ENCODE data around the gene MPP1.
"Not testable (repeated sequence)": the region's sequence is repeated elsewhere in the genome, so short reads cannot be mapped to it uniquely, and the experiment has no call there.

MPP1 gene

GRCh38 chrX:154804957-154805695 is at the start of gene MPP1:
TSS of gene MPP1 (minus strand) at chrX:154805485. CDS start at chrX:154805373, 112 bp downstream.
- in situ Hi-C loops (cut with HindIII; ENCODE audit: low sequenced_read_pairs): no loop called here

GRCh38 chrX:154850957-154851611 is 45.8 kb upstream of the MPP1 start:
- in situ Hi-C loops (cut with HindIII; ENCODE audit: low sequenced_read_pairs): no loop called here

DNA sequence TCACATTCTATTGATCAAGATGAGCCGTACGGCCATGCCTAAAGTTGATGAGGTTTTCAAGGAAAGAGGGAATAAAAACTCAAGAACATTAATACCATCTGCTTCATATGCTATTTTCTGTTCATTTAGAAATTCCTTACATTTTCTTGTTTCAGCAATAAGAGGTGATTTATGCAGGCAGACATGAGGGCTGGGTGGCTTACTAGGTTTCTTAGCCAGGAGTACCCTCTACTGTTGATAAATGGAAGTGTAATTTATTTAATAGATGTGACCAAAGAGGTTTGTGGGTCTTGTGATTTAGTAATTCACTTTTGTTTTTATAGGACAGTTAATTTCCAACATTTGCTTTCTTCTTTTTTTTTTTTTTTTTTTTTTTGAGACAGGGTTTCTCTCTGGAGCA is 35.6 kb upstream of the MPP1 start:
- in situ Hi-C loops (cut with HindIII; ENCODE audit: low sequenced_read_pairs): loop anchor here (25.0 kb wide), 1 partner anchor 254 kb away; the partner anchor contains the start of gene CTAG1A

DNA sequence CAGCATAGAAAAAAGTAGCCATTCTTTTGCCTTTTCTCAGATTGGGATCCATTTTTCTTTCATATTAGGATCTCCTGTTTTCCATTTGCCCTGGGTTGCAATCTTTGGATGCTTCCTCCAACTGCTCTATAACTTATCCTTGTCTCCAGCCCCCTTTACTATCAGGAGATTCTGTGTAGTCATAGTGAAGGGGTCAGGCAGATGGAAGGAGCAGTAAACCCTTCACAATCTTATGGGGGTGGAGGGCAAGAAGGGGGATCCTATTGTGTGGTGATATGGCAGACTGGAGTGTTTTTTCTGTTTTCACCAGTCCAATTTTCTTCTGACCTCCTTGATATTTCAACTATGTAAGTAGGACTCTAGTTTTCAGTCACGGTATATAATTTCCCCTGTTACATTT is 30.9 kb upstream of the MPP1 start:
- in situ Hi-C loops (cut with HindIII; ENCODE audit: low sequenced_read_pairs): loop anchor here (25.0 kb wide), 1 partner anchor 249 kb away; the partner anchor contains the start of gene CTAG1A

DNA sequence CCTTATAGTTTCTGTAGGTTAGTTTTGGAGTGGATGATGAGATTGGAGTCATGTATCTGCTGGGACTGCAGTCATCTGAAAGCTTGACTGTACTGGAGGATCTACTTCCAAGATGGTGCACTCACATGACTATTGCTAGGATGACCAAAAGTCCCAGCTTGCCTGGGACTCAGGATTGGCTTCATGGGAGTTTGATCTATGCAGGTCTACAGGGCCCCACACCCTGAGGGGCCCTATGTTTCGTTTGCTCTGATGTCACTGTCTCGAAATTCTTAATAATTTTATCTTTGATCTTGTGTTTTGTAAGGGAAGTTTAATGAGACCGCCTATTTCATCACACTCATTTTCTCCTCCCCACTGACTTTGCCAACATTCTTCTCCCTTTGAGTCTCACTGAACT is 29.3 kb upstream of the MPP1 start, which contains the start of gene SMIM9:
Gene SMIM9 (minus strand): TSS at position 101 of the 400 bp plus-strand sequence. CDS start 3,806 bp downstream, outside the sequence.
- in situ Hi-C loops (cut with HindIII; ENCODE audit: low sequenced_read_pairs): loop anchor here (25.0 kb wide), 1 partner anchor 247 kb away; the partner anchor contains the start of gene CTAG1A

- in situ Hi-C loops (cut with HindIII; ENCODE audit: low sequenced_read_pairs): loop anchor here (25.0 kb wide), 1 partner anchor 247 kb away; the partner anchor contains the start of gene CTAG1A
These were observed 28.5 kb upstream of the MPP1 start for GRCh38 chrX:154833746-154834274.

DNA sequence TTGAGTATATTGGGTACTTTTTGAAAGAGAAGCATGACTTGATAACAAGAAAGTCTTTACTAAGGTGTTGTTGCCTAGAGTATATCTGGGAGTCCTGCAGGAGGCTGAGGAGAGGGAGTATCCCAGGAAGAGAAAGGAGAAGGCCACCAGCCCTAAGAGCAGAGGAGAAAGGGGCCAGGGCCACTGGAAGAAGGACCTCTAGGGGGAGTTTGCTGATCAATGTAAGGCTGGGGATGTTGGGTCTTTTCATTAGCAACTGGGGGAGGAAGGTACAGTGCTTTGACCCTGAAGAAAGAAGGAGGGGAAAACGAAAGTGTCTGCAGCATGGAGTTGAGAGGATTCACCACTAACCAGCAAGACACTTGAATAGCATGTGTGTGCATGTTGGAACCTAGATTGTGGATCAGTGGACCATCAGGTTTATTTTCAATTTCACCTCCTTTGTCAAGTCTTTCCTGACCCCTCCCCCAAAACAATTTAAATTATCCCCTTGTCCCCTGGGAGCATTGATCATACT is 24.7 kb upstream of the MPP1 start:
- in situ Hi-C loops (cut with HindIII; ENCODE audit: low sequenced_read_pairs): loop anchor here (25.0 kb wide), 1 partner anchor 243 kb away; the partner anchor contains the start of gene CTAG1A

DNA sequence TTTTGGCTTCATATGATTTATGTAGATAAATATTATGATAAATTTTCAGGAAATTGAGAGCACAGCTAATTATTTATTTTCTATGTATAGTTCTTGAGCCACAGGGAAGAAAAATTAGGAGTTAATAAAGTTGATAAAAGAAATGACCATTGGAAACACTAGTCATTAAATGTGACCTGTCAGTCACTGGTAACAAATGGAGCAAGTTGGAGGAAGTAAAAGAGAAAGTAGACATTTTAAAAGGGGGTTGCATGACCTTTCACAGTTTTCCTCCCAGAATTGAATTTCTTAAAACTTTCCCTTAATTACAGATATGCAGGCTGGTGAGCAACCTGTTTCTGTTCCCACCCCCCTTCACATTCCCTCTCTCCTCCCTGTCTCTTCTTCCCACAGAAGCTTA is 23.8 kb upstream of the MPP1 start:
- in situ Hi-C loops (cut with HindIII; ENCODE audit: low sequenced_read_pairs): loop anchor here (25.0 kb wide), 1 partner anchor 242 kb away; the partner anchor contains the start of gene CTAG1A

DNA sequence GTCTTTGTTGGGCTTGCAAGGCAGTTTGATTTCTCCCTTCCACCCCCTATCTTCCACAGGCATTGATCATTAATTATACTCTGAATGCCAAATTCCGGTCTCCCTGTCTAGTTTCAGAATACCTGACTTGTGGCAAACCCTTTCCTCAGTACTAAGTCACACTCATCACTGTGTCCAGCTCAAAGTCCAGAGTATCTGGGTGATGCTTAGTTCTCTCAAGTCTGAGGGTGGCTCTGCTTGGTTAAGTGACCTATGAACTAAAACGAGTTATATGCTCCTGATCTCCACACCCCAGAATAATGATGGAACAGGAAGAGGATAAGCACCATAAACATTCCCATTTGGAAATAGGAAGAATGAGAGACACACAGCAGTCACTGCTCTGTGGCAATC is 22.7 kb upstream of the MPP1 start:
- in situ Hi-C loops (cut with HindIII; ENCODE audit: low sequenced_read_pairs): loop anchor here (25.0 kb wide), 1 partner anchor 241 kb away; the partner anchor contains the start of gene CTAG1A

- in situ Hi-C loops (cut with HindIII; ENCODE audit: low sequenced_read_pairs): loop anchor here (25.0 kb wide), 1 partner anchor 240 kb away; the partner anchor contains the start of gene CTAG1A
These were observed 22.1 kb upstream of the MPP1 start for GRCh38 chrX:154827194-154828015.

- in situ Hi-C loops (cut with HindIII; ENCODE audit: low sequenced_read_pairs): loop anchor here (25.0 kb wide), 1 partner anchor 238 kb away; the partner anchor contains the start of gene CTAG1A
These were observed 20.3 kb upstream of the MPP1 start for GRCh38 chrX:154825586-154825985.

DNA sequence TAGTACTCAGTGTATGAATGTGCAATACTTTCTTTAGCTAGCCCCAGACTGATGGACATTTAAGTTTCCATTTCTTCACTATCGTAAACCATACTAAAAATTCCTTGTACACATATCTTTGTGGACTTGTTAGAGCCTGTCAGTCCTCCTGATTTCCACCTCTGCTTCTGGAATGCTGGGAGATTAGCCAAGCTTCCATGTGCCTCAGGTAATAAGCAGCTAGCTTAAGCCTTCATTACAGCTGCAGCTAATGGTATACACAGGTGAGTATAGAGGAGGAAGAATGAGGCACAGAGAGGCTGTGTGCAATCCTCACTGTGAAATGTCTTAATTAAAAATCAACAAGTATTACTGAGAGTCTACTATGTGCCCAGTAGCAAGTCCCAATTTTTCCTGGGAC is 19.4 kb upstream of the MPP1 start:
- in situ Hi-C loops (cut with HindIII; ENCODE audit: low sequenced_read_pairs): loop anchor here (25.0 kb wide), 1 partner anchor 237 kb away; the partner anchor contains the start of gene CTAG1A

GRCh38 chrX:154822029-154822428 is 16.7 kb upstream of the MPP1 start:
- in situ Hi-C loops (cut with HindIII; ENCODE audit: low sequenced_read_pairs): no loop called here

DNA sequence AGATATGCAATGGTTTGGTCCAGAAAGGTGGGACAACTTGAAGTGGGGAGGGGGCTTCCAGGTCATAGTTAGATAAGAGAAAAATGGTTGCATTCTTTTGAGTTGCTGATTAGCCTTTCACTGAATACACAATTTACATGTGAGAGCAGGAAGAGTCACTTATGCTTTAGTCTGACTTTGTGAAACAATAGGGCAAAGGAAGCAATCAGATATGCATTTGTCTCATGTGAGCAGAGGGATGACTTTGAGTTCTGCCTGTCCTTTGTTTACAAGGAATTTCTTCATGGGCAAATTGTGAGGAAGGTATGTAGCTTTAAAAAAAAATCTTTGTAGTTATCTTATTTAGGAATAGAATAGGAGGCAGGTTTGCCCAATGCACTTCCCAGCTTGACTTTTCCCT is 16.2 kb upstream of the MPP1 start:
- in situ Hi-C loops (cut with HindIII; ENCODE audit: low sequenced_read_pairs): no loop called here

DNA sequence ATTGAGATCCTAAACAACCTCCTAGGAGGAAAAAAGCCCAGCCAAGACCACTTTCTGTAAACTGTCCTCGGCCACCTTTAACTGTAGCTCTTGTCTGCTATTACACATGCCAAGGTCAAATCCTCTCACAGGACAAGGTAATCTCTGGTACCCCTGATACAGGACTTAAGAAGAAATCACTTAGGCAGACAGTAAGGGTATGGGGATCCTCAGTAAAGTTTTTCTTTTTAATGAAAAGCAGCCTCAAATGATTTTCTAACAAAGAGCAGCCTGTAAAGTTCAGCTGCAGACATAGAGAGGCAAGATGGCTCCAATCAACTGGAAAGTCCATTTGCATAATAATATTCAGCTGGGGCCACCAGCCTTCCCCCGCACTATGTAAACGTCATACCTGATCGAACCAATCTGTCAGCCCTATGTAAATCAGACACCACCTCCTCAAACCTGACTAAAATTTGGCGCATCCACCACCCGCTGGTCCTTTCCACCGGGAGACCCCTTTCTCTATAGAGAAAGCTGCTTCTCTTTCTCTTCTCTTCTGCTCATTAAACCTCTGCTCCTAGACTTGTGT is 14.6 kb upstream of the MPP1 start:
- in situ Hi-C loops (cut with HindIII; ENCODE audit: low sequenced_read_pairs): no loop called here

GRCh38 chrX:154818916-154819770 is 13.9 kb upstream of the MPP1 start:
- in situ Hi-C loops (cut with HindIII; ENCODE audit: low sequenced_read_pairs): no loop called here

- in situ Hi-C loops (cut with HindIII; ENCODE audit: low sequenced_read_pairs): not testable (repeated sequence)
These were observed 11.8 kb upstream of the MPP1 start for GRCh38 chrX:154817048-154817618.

DNA sequence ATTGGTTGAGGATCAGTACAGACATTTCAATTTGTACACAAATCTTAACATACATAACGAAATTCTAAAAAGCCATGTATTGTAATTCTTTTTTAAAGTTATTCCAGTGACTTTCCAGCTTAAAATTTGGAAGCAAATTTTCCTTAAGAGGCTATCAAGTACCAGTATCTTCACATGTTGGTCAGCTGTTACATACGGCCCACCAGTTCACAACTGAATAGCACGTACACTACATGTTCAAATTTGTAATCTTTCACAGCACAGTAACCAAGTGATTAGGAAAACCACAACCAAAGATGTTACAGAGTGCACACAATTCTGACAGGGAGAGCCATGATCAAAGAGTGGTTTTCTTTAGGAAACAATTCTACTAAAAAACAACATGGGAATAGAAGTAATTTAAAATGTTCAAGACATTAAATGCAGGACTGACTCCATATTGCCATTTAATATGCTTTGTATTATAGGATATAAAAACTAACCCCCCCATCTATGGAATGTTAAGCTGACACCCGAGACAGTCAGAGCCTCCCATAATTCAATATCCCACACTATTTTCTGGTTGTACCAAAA is 11.1 kb upstream of the MPP1 start:
- in situ Hi-C loops (cut with HindIII; ENCODE audit: low sequenced_read_pairs): not testable (repeated sequence)

Measured in endothelial cell of hepatic sinusoid (primary cell).